HFF-Myc (cell line): ENCODE results near the gene UBN2.
"Not testable (repeated sequence)": the region's sequence is repeated elsewhere in the genome, so short reads cannot be mapped to it uniquely, and the experiment has no call there.

Experiments
- DNase-seq: peaks from one replicate; pipeline ENCODE4 v3.0.0-alpha.2; 2011; ENCODE audit warnings: low read depth; ENCODE audit errors: extremely low read depth
- H3K4me3 ChIP-seq: replicated peaks from 2 replicates; pipeline ENCODE4 v1.5.1; 2011; ENCODE audit warnings: low read depth, mild to moderate bottlenecking, control low read depth, low read length
- CTCF ChIP-seq: IDR thresholded peaks from 2 replicates; pipeline ENCODE4 v1.5.1; 2012; ENCODE audit warnings: mild to moderate bottlenecking, low read depth, low read length, control low read depth; ENCODE audit errors: missing control alignments

Gene UBN2

GRCh38 chr7:139332697-139333359 is 101.8 kb downstream of the UBN2 start:
- no peak for DNase-seq
- TF ChIP-seq CTCF: no peak
- no peak overlapping the region for H3K4me3 ChIP-seq

DNA sequence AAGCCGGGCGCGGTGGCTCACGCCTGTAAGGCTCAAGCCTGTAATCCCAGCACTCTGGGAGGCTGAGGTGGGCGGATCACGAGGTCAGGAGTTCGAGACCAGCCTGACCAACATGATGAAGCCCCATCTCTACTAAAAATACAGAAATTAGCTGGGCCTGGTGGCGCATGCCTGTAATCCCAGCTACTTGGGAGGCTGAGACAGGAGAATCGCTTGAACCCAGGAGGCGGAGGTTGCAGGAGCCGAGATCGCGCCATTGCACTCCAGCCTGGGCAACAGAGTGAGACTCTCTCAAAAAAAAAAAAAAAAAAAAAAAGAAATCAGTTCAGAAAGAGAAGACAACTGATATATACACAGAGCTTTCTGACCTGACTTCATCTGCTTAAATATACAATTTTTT is 102.4 kb downstream of the UBN2 start:
- not testable (repeated sequence) for DNase-seq, H3K4me3 ChIP-seq

GRCh38 chr7:139334399-139335150 is 103.5 kb downstream of the UBN2 start:
- DNase-seq: no peak
- TF ChIP-seq CTCF: no peak
- no peak overlapping the region for H3K4me3 ChIP-seq

DNA sequence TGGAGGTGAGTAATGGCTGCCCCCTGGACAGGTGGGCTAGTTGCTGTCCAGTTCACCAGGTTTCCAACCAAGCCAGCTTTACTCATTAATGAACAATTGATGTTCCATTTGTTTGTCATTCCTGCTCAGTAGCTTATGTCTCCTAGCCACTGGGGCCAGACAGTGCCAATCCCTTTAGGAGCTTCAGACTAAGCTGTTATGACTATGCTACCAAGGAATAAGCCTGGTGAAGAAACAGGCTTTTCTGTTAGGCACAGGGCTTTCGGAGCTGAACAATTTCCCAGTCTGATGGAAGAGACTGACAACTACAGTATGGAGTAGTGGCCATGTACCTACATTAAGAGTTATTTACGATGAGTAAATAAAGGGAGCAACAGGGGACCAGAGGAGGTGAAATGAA is 108.0 kb downstream of the UBN2 start:
- DNase-seq: no peak
- no peak for TF ChIP-seq CTCF
- no peak overlapping the region for H3K4me3 ChIP-seq

DNA sequence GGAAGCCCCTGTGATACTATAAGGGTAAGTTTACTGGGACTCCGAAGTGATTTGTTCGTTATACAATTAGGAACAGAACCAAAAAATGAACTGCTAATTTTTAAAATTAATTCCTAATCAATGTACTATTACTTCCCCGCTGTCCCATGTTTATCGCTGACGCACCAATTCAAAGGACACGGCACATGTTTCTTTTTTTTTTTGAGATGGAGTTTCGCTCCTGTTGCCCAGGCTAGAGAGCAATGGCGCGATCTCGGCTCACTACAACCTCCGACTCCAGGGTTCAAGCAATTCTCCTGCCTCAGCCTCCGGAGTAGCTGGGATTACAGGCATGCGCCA is 108.6 kb downstream of the UBN2 start:
- no peak for TF ChIP-seq CTCF
- H3K4me3 ChIP-seq: peak overlapping the region; percentile 92
- no peak for DNase-seq

DNA sequence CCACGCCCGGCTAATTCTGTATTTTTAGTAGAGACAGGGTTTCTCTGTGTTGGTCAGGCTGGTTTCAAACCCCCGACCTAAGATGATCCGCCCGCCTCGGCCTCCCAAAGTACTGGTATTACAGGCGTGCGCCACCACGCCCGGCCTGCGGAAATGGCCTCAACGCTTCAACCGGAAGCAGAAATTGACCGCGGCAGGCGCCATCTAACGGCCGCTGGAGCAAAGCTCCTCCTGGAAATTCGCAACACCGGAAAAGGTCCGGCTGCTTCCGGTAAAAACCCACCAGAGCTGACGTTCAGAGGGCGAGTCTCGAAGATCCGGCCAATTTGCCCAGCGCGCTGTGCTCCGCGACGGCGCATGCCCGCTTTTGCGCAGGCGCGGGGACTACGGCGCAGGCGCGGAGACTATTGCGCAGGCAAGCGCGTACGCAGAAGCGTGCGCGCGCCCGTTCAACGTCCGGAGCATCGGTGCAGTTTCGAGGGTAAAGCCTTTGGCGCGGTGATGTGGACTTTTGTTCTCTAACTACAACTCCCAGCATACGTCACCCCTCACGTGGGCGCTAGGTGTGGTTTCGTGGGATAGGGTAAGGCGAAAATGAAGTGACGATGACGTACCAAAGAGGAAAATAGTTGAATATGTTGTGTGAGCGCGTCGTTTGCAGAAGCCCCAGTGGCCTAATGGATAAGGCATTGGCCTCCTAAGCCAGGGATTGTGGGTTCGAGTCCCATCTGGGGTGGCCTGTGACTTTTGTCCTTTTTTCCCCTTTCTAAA is 109.2 kb downstream of the UBN2 start:
- peak; percentile 72 for TF ChIP-seq CTCF
- peak overlapping the region; percentile 92 for H3K4me3 ChIP-seq
- peak; percentile 100 for DNase-seq

- DNase-seq: no peak
- peak overlapping the region; percentile 92 for H3K4me3 ChIP-seq
- TF ChIP-seq CTCF: no peak
Observed at GRCh38 chr7:139340808-139341057, 109.7 kb downstream of the UBN2 start.
